ENCODE data around the gene GALNT9.

- TF ChIP-seq CTCF (IDR thresholded peaks at IDR 0.05; ENCODE audit: poor library complexity, severe bottlenecking) = no peak
- TF ChIP-seq EZH2 (IDR thresholded peaks at IDR 0.05; ENCODE audit: borderline replicate concordance, insufficient read depth, low read length, poor library complexity, severe bottlenecking) = no peak
- TF ChIP-seq TAF1 (IDR thresholded peaks at IDR 0.05; ENCODE audit: low read depth) = no peak
Observed at GRCh38 chr12:132345126-132345525, 15.7 kb upstream of the GALNT9 start.
